K562 (cell line): ENCODE data around the gene WDR54. TPM values are rescaled to one million over a fixed set of nuclear protein-coding genes. Genes with fewer than 3 reads are reported as not detected.
A peak's percentile ranks its signal among the peaks of the same experiment; 100 is the strongest.

Experiments
- BRD4 ChIP-seq: fragments of 200-600 bp; sonication (generic); IDR thresholded peaks from 2 replicates; pipeline ENCODE4 v1.6.1; 2017; ENCODE audit warnings: inconsistent platforms
- EHMT2 ChIP-seq: fragments of 450-650 bp; IDR thresholded peaks from 2 replicates; pipeline ENCODE4 v1.6.1; 2018; ENCODE audit warnings: antibody characterized with exemption
- EP400 ChIP-seq: fragments of 450-650 bp; IDR thresholded peaks from 2 replicates; pipeline ENCODE4 v1.6.1; 2017; ENCODE audit warnings: antibody characterized with exemption, mild to moderate bottlenecking, moderate library complexity
- KLF13 ChIP-seq: fragments of 450-650 bp; IDR thresholded peaks from 2 replicates; pipeline ENCODE4 v1.6.1; 2016; ENCODE audit warnings: missing genetic modification characterization, low read depth, mild to moderate bottlenecking, missing compliant biosample characterization, moderate library complexity, borderline replicate concordance
- MCM7 ChIP-seq, 2 experiments: fragments of 450-650 bp; IDR thresholded peaks; 2 replicates each; pipeline ENCODE4 v1.6.1; 2016 to 2018
- MITF ChIP-seq: IDR thresholded peaks from 2 replicates; pipeline ENCODE4 v1.6.1; 2014; ENCODE audit warnings: antibody characterized with exemption
- MYC ChIP-seq, 2 experiments: fragments of 250-450 bp in 1 of 2; sonication (Bioruptor Pico) in 1 of 2; IDR thresholded peaks; 2 replicates each; pipeline versions ENCODE4 v1.5.1 to v1.6.1; 2012 to 2021; ENCODE audit warnings: low read depth in 2 of 2, borderline replicate concordance in 1 of 2, improper control_type of control experiment in 1 of 2, low read length in 1 of 2, mild to moderate bottlenecking in 1 of 2, moderate library complexity in 1 of 2
- NFYB ChIP-seq: IDR thresholded peaks from 2 replicates; pipeline ENCODE4 v1.6.1; 2011; ENCODE audit warnings: mild to moderate bottlenecking, moderate library complexity; ENCODE audit not compliant: insufficient read length; ENCODE audit errors: extremely low read depth
- NR1H2 ChIP-seq: sonication (generic); formaldehyde crosslinking; IDR thresholded peaks from 2 replicates; pipeline ENCODE4 v1.4.0; 2020; ENCODE audit warnings: mild to moderate bottlenecking, missing genetic modification reagents
- RBM17 ChIP-seq: fragments of 200-400 bp; formaldehyde crosslinking; IDR thresholded peaks from 2 replicates; pipeline ENCODE4 v1.6.1; 2017; ENCODE audit warnings: low read depth, mild to moderate bottlenecking, low read length, borderline replicate concordance
- SIN3B ChIP-seq: fragments of 450-650 bp; IDR thresholded peaks from 2 replicates; pipeline ENCODE4 v1.6.1; 2017; ENCODE audit warnings: low read depth, mild to moderate bottlenecking, moderate library complexity
- SMARCA5 ChIP-seq: fragments of 450-650 bp; IDR thresholded peaks from 2 replicates; pipeline ENCODE4 v1.6.1; 2016
- SMARCE1 ChIP-seq: fragments of 450-650 bp; IDR thresholded peaks from 2 replicates; pipeline ENCODE4 v1.7.1; 2016; ENCODE audit warnings: mild to moderate bottlenecking
- SNIP1 ChIP-seq: fragments of 450-650 bp; IDR thresholded peaks from 2 replicates; pipeline ENCODE4 v1.7.1; 2017; ENCODE audit warnings: low read depth, mild to moderate bottlenecking
- TAF9B ChIP-seq: fragments of 450-650 bp; IDR thresholded peaks from 2 replicates; pipeline ENCODE4 v1.6.1; 2018; ENCODE audit warnings: mild to moderate bottlenecking; ENCODE audit not compliant: partially characterized antibody
- TFE3 ChIP-seq: fragments of 450-650 bp; formaldehyde crosslinking; IDR thresholded peaks from 2 replicates; pipeline ENCODE4 v1.4.0; 2020; ENCODE audit warnings: mild to moderate bottlenecking, mixed read lengths
- TRIM24 ChIP-seq, 2 experiments: fragments of 450-650 bp; IDR thresholded peaks; 2 replicates each; pipeline ENCODE4 v1.6.1; 2016
- ZNF263 ChIP-seq: sonication (generic); formaldehyde crosslinking; IDR thresholded peaks from 2 replicates; pipeline ENCODE4 v1.8.0; 2022; ENCODE audit warnings: mild to moderate bottlenecking, missing genetic modification reagents, borderline replicate concordance
- ZNF41 ChIP-seq: fragments of 250-450 bp; sonication (Bioruptor Pico); conservative IDR thresholded peaks from 2 replicates; pipeline ENCODE4 v1.4.0; 2020; ENCODE audit warnings: mild to moderate bottlenecking
- polyA plus RNA-seq, 8 experiments: library from polyadenylated mRNA; depleted of rRNA in 4 of 8; stranded (reverse) in 5 of 8; unstranded in 3 of 8; fragments of >200 nt; fragmentation: Nextera tagmentation in 2 of 8; fragmentation: Illumina TruSeq in 1 of 8; extraction: Ambion mirVana in 2 of 8; extraction: Trizol in 1 of 8; gene quantifications; 2 replicates each; pipeline versions ENCODE4 v1.2.1 to v1.2.3, GENCODE V29; 2011 to 2014; ENCODE audit warnings: inconsistent platforms in 1 of 8, missing spikeins in 1 of 8
- total RNA-seq, 7 experiments: library from RNA; depleted of rRNA in 6 of 7; stranded (reverse); fragments of >200 nt in 6 of 7; fragmentation: Illumina TruSeq in 2 of 7; extraction: Trizol in 2 of 7; gene quantifications; 2 replicates each; pipeline versions ENCODE4 v1.2.1 to v1.2.3, GENCODE V29; 2011 to 2021; ENCODE audit warnings: low replicate concordance in 1 of 7
- TF ChIP-seq, protein P1 (sequence below): fragments of 250-450 bp; sonication (Bioruptor Pico); IDR thresholded peaks from 2 replicates; pipeline ENCODE4 v1.4.0; 2020; ENCODE audit warnings: mild to moderate bottlenecking, moderate library complexity
- TF ChIP-seq, protein P2 (sequence below), 2 experiments: fragments of 450-650 bp in 1 of 2; sonication (generic) in 1 of 2; formaldehyde crosslinking in 1 of 2; IDR thresholded peaks in 1 of 2; conservative IDR thresholded peaks in 1 of 2; 2 replicates each; pipeline versions ENCODE4 v1.6.1 to v1.8.1; 2016 to 2023; ENCODE audit warnings: mild to moderate bottlenecking in 2 of 2, moderate library complexity in 2 of 2, inconsistent platforms in 1 of 2, missing genetic modification reagents in 1 of 2

Gene WDR54
- total and polyA plus RNA-seq, 9 of the 15 experiments (the other 6 are each of a cell fraction or from before 2014, with no cell fraction given), result 5.2 to 15.2 (median 7.4) TPM

DNA sequence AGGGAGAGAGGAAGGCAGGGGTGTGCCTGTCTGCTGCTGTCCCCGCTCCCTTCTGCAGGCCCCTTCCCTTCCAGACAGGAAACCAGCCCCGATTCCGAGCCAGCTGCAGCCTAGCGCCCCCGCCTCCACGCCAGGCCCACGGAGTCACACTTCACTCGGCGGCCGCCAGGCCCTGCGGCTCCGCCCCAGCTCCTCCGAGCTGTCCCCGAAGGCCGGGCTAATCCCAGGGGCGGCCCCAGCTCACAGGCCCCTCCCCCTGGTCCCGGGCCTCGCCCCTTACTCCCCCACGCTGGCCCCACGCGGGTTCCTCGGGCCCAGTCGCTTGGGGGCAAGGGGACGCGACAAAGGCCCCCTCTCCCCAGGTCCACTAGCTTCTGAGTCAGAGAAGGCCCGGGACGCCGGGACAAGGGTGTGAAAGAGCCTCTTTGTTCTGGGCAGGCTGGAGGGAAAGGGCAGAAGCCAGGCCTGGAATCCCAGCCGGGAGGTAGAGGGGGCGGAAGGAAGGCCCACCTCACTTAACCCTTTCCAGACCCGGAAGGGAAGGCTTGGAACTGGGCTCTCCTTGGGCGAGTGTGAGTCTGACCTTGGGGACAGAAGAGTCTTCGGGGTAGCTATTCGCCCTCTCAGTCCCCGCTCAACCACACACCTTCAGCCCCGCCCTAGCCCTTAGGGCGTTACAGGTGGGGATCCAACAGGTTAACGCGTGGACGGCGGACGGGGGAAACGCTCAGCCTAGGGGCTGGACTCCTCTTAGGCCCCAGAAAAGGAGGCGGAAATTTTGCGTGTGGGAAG lies 19.0 kb downstream of the WDR54 start (continued):
- TF ChIP-seq MITF, result no peak
- TF ChIP-seq NFYB, result no peak
- no peak for TF ChIP-seq SMARCE1
- TF ChIP-seq, protein P1, sequence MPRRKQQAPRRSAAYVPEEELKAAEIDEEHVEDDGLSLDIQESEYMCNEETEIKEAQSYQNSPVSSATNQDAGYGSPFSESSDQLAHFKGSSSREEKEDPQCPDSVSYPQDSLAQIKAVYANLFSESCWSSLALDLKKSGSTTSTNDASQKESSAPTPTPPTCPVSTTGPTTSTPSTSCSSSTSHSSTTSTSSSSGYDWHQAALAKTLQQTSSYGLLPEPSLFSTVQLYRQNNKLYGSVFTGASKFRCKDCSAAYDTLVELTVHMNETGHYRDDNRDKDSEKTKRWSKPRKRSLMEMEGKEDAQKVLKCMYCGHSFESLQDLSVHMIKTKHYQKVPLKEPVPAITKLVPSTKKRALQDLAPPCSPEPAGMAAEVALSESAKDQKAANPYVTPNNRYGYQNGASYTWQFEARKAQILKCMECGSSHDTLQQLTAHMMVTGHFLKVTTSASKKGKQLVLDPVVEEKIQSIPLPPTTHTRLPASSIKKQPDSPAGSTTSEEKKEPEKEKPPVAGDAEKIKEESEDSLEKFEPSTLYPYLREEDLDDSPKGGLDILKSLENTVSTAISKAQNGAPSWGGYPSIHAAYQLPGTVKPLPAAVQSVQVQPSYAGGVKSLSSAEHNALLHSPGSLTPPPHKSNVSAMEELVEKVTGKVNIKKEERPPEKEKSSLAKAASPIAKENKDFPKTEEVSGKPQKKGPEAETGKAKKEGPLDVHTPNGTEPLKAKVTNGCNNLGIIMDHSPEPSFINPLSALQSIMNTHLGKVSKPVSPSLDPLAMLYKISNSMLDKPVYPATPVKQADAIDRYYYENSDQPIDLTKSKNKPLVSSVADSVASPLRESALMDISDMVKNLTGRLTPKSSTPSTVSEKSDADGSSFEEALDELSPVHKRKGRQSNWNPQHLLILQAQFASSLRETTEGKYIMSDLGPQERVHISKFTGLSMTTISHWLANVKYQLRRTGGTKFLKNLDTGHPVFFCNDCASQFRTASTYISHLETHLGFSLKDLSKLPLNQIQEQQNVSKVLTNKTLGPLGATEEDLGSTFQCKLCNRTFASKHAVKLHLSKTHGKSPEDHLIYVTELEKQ (CRISPR knock-in tag), result no peak
- TF ChIP-seq SMARCA5, result no peak
- TF ChIP-seq ZNF41 (CRISPR knock-in tag), result no peak
- TF ChIP-seq SNIP1, result no peak
- TF ChIP-seq MCM7 (IDR thresholded peaks at IDR 0.05), result no peak
- no peak for TF ChIP-seq TAF9B
- TF ChIP-seq EP400, result peak; percentile 67; the same call in 1 of the 2 replicates
- no peak for TF ChIP-seq BRD4
- TF ChIP-seq ZNF263 (CRISPR knock-in tag), result no peak
- TF ChIP-seq KLF13 (tag), result no peak
- TF ChIP-seq EHMT2, result no peak
- TF ChIP-seq MYC (IDR thresholded peaks at IDR 0.05; ENCODE audit: low read depth, low read length), result no peak
- peak; percentile 51; the same call in 1 of the 2 replicates for TF ChIP-seq MYC (CRISPR knock-in tag; IDR thresholded peaks at IDR 0.05; ENCODE audit: borderline replicate concordance, low read depth)
- no peak for TF ChIP-seq TFE3 (CRISPR knock-in tag)
- no peak for TF ChIP-seq RBM17
- TF ChIP-seq TRIM24 (IDR thresholded peaks at IDR 0.05), result no peak
- no peak for TF ChIP-seq NR1H2
- TF ChIP-seq, protein P2, sequence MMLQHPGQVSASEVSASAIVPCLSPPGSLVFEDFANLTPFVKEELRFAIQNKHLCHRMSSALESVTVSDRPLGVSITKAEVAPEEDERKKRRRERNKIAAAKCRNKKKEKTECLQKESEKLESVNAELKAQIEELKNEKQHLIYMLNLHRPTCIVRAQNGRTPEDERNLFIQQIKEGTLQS (IDR thresholded peaks at IDR 0.05), result no peak
- TF ChIP-seq, protein P2 (CRISPR knock-in tag; conservative IDR thresholded peaks at IDR 0.05), result no peak
- peak; percentile 28; the same call in 1 of the 2 replicates for TF ChIP-seq SIN3B
